ENCODE data around the gene RNF220. TPM values are rescaled to one million over a fixed set of nuclear protein-coding genes. Genes with fewer than 3 reads are reported as not detected.

RNF220 gene
- total RNA-seq, 1 donor = 53.2 TPM

GRCh38 chr1:44645476-44646244 is 240.6 kb downstream of the RNF220 start:
- DNase-seq (ENCODE audit: insufficient read length, low spot score, missing footprints) = peak; percentile 97
- peaks cover 75% of the 10 kb centered on the region for H3K36me3 ChIP-seq (ENCODE audit: insufficient read depth, low read length)
- no peaks in the 10 kb centered on the region for H3K27me3 ChIP-seq (ENCODE audit: insufficient read depth, low read length)
- no peaks in the 10 kb centered on the region for H4K20me1 ChIP-seq (ENCODE audit: insufficient read depth, low read length)
- TF ChIP-seq, protein P1, sequence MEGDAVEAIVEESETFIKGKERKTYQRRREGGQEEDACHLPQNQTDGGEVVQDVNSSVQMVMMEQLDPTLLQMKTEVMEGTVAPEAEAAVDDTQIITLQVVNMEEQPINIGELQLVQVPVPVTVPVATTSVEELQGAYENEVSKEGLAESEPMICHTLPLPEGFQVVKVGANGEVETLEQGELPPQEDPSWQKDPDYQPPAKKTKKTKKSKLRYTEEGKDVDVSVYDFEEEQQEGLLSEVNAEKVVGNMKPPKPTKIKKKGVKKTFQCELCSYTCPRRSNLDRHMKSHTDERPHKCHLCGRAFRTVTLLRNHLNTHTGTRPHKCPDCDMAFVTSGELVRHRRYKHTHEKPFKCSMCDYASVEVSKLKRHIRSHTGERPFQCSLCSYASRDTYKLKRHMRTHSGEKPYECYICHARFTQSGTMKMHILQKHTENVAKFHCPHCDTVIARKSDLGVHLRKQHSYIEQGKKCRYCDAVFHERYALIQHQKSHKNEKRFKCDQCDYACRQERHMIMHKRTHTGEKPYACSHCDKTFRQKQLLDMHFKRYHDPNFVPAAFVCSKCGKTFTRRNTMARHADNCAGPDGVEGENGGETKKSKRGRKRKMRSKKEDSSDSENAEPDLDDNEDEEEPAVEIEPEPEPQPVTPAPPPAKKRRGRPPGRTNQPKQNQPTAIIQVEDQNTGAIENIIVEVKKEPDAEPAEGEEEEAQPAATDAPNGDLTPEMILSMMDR (IDR thresholded peaks at IDR 0.05; ENCODE audit: extremely low read depth, low read depth, low read length) = no peak
- H3K4me3 ChIP-seq (ENCODE audit: insufficient read depth, low read length) = no peak overlapping the region
- H3K27ac ChIP-seq (ENCODE audit: low read depth, low read length) = peak overlapping the region; percentile 50
- no peaks in the 10 kb centered on the region for H3K9me3 ChIP-seq (ENCODE audit: low read depth, low read length)
- H3K79me2 ChIP-seq (ENCODE audit: insufficient read depth, low read length) = peaks cover 4% of the 10 kb centered on the region
- H2AFZ ChIP-seq (ENCODE audit: low read length) = peak overlapping the region; percentile 68
- peaks cover 14% of the 10 kb centered on the region for H3K4me1 ChIP-seq (ENCODE audit: insufficient read depth, low read length)
- H3K4me2 ChIP-seq (ENCODE audit: insufficient read depth, low read length) = peak overlapping the region; percentile 38

GRCh38 chr1:44646261-44647110 is 241.4 kb downstream of the RNF220 start:
- Histone ChIP-seq H3K79me2 (ENCODE audit: insufficient read depth, low read length) (peaks cover 2% of the 10 kb centered on the region), H3K36me3 (ENCODE audit: insufficient read depth, low read length) (peaks cover 73% of the 10 kb centered on the region), H2AFZ (ENCODE audit: low read length) (no peak overlapping the region), H3K4me3 (ENCODE audit: insufficient read depth, low read length) (no peak overlapping the region), H3K27me3 (ENCODE audit: insufficient read depth, low read length) (no peaks in the 10 kb centered on the region), H3K4me2 (ENCODE audit: insufficient read depth, low read length) (no peak overlapping the region), H3K4me1 (ENCODE audit: insufficient read depth, low read length) (peaks cover 14% of the 10 kb centered on the region), H4K20me1 (ENCODE audit: insufficient read depth, low read length) (no peaks in the 10 kb centered on the region), H3K27ac (ENCODE audit: low read depth, low read length) (peak overlapping the region; percentile 50), H3K9me3 (ENCODE audit: low read depth, low read length) (no peaks in the 10 kb centered on the region)
- TF ChIP-seq, protein P1 (IDR thresholded peaks at IDR 0.05; ENCODE audit: extremely low read depth, low read depth, low read length) = no peak
- DNase-seq (ENCODE audit: insufficient read length, low spot score, missing footprints) = peak; percentile 55

- DNase-seq (ENCODE audit: insufficient read length, low spot score, missing footprints) = peak; percentile 69
- peaks cover 1% of the 10 kb centered on the region for H3K79me2 ChIP-seq (ENCODE audit: insufficient read depth, low read length)
- H4K20me1 ChIP-seq (ENCODE audit: insufficient read depth, low read length) = peaks cover 4% of the 10 kb centered on the region
- peaks cover 70% of the 10 kb centered on the region for H3K36me3 ChIP-seq (ENCODE audit: insufficient read depth, low read length)
- no peak overlapping the region for H3K27ac ChIP-seq (ENCODE audit: low read depth, low read length)
- no peak overlapping the region for H3K4me2 ChIP-seq (ENCODE audit: insufficient read depth, low read length)
- TF ChIP-seq, protein P1 (IDR thresholded peaks at IDR 0.05; ENCODE audit: extremely low read depth, low read depth, low read length) = no peak
- H2AFZ ChIP-seq (ENCODE audit: low read length) = no peak overlapping the region
- H3K27me3 ChIP-seq (ENCODE audit: insufficient read depth, low read length) = no peaks in the 10 kb centered on the region
- no peak overlapping the region for H3K4me3 ChIP-seq (ENCODE audit: insufficient read depth, low read length)
- H3K9me3 ChIP-seq (ENCODE audit: low read depth, low read length) = no peaks in the 10 kb centered on the region
- peaks cover 11% of the 10 kb centered on the region for H3K4me1 ChIP-seq (ENCODE audit: insufficient read depth, low read length)
These were observed 242.8 kb downstream of the RNF220 start for GRCh38 chr1:44647896-44648295.

All from osteoblast (primary cell).